ENCODE data around the gene DLL1.

DLL1 gene

GRCh38 chr6:170243791-170244291 lies 47.0 kb downstream of the DLL1 start:
- peak; percentile 9 for DNase-seq (ENCODE audit: low read depth)
- no peak overlapping the region for H3K4me3 ChIP-seq (ENCODE audit: control insufficient read depth, low read depth, low read length)
- TF ChIP-seq CTCF (conservative IDR thresholded peaks at IDR 0.05; ENCODE audit: control insufficient read depth, insufficient read depth, low read depth, low read length): no peak

GRCh38 chr6:170243386-170243785 lies 47.5 kb downstream of the DLL1 start:
- no peak for DNase-seq (ENCODE audit: low read depth)
- no peak for TF ChIP-seq CTCF (conservative IDR thresholded peaks at IDR 0.05; ENCODE audit: control insufficient read depth, insufficient read depth, low read depth, low read length)
- H3K4me3 ChIP-seq (ENCODE audit: control insufficient read depth, low read depth, low read length): no peak overlapping the region

- H3K4me3 ChIP-seq (ENCODE audit: control insufficient read depth, low read depth, low read length): no peak overlapping the region
- no peak for DNase-seq (ENCODE audit: low read depth)
- TF ChIP-seq CTCF (conservative IDR thresholded peaks at IDR 0.05; ENCODE audit: control insufficient read depth, insufficient read depth, low read depth, low read length): no peak
Observed at GRCh38 chr6:170238741-170239565, 51.9 kb downstream of the DLL1 start.

- no peak for DNase-seq (ENCODE audit: low read depth)
- H3K4me3 ChIP-seq (ENCODE audit: control insufficient read depth, low read depth, low read length): no peak overlapping the region
- no peak for TF ChIP-seq CTCF (conservative IDR thresholded peaks at IDR 0.05; ENCODE audit: control insufficient read depth, insufficient read depth, low read depth, low read length)
Observed at GRCh38 chr6:170237999-170238740, 52.7 kb downstream of the DLL1 start.

GRCh38 chr6:170236131-170236836 lies 54.6 kb downstream of the DLL1 start:
- no peak for TF ChIP-seq CTCF (conservative IDR thresholded peaks at IDR 0.05; ENCODE audit: control insufficient read depth, insufficient read depth, low read depth, low read length)
- H3K4me3 ChIP-seq (ENCODE audit: control insufficient read depth, low read depth, low read length): no peak overlapping the region
- DNase-seq (ENCODE audit: low read depth): no peak

- DNase-seq (ENCODE audit: low read depth): no peak
- TF ChIP-seq CTCF (conservative IDR thresholded peaks at IDR 0.05; ENCODE audit: control insufficient read depth, insufficient read depth, low read depth, low read length): no peak
- H3K4me3 ChIP-seq (ENCODE audit: control insufficient read depth, low read depth, low read length): no peak overlapping the region
Observed at GRCh38 chr6:170235391-170236125, 55.3 kb downstream of the DLL1 start.
